ENCODE data around the gene EFEMP1. TPM values are rescaled to one million over a fixed set of nuclear protein-coding genes. Genes with fewer than 3 reads are reported as not detected.
A peak's percentile ranks its signal among the peaks of the same experiment; 100 is the strongest.

The EFEMP1 gene
- total and polyA plus RNA-seq, 2 of the 13 experiments (the other 11 are each of a cell fraction or from before 2014, with no cell fraction given) = not detected

DNA sequence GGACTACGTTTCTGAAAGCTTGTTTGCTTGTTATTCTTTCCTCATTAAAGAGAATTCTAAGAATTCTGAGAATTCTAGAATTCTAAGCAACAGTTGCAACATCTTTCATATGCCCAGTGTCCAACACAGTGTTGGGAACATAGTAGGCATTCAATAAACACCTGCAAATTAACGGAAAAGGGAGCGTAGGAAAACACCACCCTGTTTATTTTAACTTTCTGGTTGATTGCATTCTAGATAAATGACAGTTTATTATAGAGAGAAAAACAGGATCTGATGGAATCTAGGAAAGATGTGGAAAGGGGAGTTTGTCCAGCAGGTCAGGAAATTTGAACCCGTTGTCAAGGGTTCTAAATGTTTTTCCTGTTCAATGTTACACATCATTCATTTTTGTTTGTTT, 24.2 kb upstream of the EFEMP1 start:
- POLR2A ChIA-PET = no interaction called here
- peak; percentile 39; the same call in 1 of the 2 replicates for TF ChIP-seq ZKSCAN1 (IDR thresholded peaks at IDR 0.05; ENCODE audit: low read length)
- TF ChIP-seq MTF1 (CRISPR knock-in tag; IDR thresholded peaks at IDR 0.05) = no peak
- no peak for TF ChIP-seq IRX3 (CRISPR knock-in tag; IDR thresholded peaks at IDR 0.05; ENCODE audit: borderline replicate concordance, low read depth)
- TF ChIP-seq MATR3 (CRISPR knock-in tag; IDR thresholded peaks at IDR 0.05) = no peak
- DNase-seq (ENCODE audit: low spot score) (no peak), ATAC-seq (no peak), FAIRE-seq (no peak)
- WGBS (ENCODE audit: low lambda C conversion rate) = 2% methylated on average over 4 of the region's 4 CpGs
- Histone ChIP-seq H4K20me1 (ENCODE audit: insufficient read depth, low read length) (no peaks in the 10 kb centered on the region), H3K27ac (ENCODE audit: extremely low read length, insufficient read depth, low read length) (no peak overlapping the region), H3K4me2 (ENCODE audit: low read depth, low read length) (no peak overlapping the region), H3K9me3 (ENCODE audit: low read length) (no peaks in the 10 kb centered on the region), H3K9ac (ENCODE audit: insufficient read depth, low read depth, low read length) (no peak overlapping the region), H3K4me1 (ENCODE audit: insufficient read depth, low read length) (no peaks in the 10 kb centered on the region), H3K4me3 (replicated peaks in 1 of 3; ENCODE audit: insufficient read depth in 1 of 3, low read depth in 2 of 3, low read length in 3 of 3) (no peak overlapping the region), H3K27me3 (ENCODE audit: control insufficient read depth in 1 of 2, insufficient read depth in 2 of 2, low read length in 2 of 2) (peaks cover 0 to 3% of the 10 kb centered on the region in 2 experiments; a peak in 1 of 5 replicates), H3K79me2 (ENCODE audit: insufficient read depth, low read length) (no peaks in the 10 kb centered on the region), H3K36me3 (replicated peaks in 1 of 2; ENCODE audit: control insufficient read depth in 1 of 2, insufficient read depth in 2 of 2, low read length in 2 of 2) (no peaks in the 10 kb centered on the region), H2AFZ (ENCODE audit: low read length) (no peak overlapping the region)
- BruUV-seq (replicated peaks) = no TSS peak
- in situ Hi-C loops (cut with HindIII; ENCODE audit: extremely low pct_ligation_motif_present, low pct_unique_long_range_greater_than_20kb) = no loop called here
- CTCF ChIA-PET (ENCODE audit: low intra/inter-chr PET ratio, low total read pairs) = no interaction called here
- intact Hi-C loops (cut with micrococcal nuclease; ENCODE audit: unreplicated experiment) = no loop called here

DNA sequence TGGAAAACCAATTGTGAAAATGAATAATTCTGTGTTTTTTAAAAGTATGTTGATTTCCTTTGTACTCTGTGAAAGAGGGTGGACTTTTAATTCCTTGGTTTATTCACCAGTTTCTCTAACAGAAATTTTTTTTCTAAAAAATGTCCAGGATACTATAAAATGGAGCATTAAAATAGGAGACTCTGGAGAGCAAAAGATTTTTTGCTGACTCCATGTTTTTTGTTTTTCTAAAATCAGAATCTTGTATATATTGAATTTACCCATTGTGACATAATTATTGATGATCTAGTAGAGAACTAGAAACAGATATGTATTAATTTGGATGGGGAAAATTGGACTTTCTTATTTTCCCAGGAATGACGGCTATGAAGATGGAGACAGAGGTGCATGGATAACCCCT, 23.2 kb upstream of the EFEMP1 start:
- 12% methylated on average over 1 of the region's 1 CpG for WGBS (ENCODE audit: low lambda C conversion rate)
- Histone ChIP-seq H3K27me3 (ENCODE audit: control insufficient read depth in 1 of 2, insufficient read depth in 2 of 2, low read length in 2 of 2) (no peaks in the 10 kb centered on the region), H3K9ac (ENCODE audit: insufficient read depth, low read depth, low read length) (no peak overlapping the region), H3K27ac (ENCODE audit: extremely low read length, insufficient read depth, low read length) (no peak overlapping the region), H3K36me3 (replicated peaks in 1 of 2; ENCODE audit: control insufficient read depth in 1 of 2, insufficient read depth in 2 of 2, low read length in 2 of 2) (no peaks in the 10 kb centered on the region), H3K4me1 (ENCODE audit: insufficient read depth, low read length) (no peaks in the 10 kb centered on the region), H3K79me2 (ENCODE audit: insufficient read depth, low read length) (no peaks in the 10 kb centered on the region), H3K4me3 (replicated peaks in 1 of 3; ENCODE audit: insufficient read depth in 1 of 3, low read depth in 2 of 3, low read length in 3 of 3) (no peak overlapping the region), H4K20me1 (ENCODE audit: insufficient read depth, low read length) (no peaks in the 10 kb centered on the region), H3K4me2 (ENCODE audit: low read depth, low read length) (no peak overlapping the region), H3K9me3 (ENCODE audit: low read length) (no peaks in the 10 kb centered on the region), H2AFZ (ENCODE audit: low read length) (no peak overlapping the region)
- ATAC-seq = no peak
- FAIRE-seq = no peak
- peak; percentile 94 for TF ChIP-seq MAFF (IDR thresholded peaks at IDR 0.05; ENCODE audit: low read depth, low read length)
- no peak for TF ChIP-seq NCOR1 (IDR thresholded peaks at IDR 0.05; ENCODE audit: borderline replicate concordance, low read length)
- TF ChIP-seq, protein P1, sequence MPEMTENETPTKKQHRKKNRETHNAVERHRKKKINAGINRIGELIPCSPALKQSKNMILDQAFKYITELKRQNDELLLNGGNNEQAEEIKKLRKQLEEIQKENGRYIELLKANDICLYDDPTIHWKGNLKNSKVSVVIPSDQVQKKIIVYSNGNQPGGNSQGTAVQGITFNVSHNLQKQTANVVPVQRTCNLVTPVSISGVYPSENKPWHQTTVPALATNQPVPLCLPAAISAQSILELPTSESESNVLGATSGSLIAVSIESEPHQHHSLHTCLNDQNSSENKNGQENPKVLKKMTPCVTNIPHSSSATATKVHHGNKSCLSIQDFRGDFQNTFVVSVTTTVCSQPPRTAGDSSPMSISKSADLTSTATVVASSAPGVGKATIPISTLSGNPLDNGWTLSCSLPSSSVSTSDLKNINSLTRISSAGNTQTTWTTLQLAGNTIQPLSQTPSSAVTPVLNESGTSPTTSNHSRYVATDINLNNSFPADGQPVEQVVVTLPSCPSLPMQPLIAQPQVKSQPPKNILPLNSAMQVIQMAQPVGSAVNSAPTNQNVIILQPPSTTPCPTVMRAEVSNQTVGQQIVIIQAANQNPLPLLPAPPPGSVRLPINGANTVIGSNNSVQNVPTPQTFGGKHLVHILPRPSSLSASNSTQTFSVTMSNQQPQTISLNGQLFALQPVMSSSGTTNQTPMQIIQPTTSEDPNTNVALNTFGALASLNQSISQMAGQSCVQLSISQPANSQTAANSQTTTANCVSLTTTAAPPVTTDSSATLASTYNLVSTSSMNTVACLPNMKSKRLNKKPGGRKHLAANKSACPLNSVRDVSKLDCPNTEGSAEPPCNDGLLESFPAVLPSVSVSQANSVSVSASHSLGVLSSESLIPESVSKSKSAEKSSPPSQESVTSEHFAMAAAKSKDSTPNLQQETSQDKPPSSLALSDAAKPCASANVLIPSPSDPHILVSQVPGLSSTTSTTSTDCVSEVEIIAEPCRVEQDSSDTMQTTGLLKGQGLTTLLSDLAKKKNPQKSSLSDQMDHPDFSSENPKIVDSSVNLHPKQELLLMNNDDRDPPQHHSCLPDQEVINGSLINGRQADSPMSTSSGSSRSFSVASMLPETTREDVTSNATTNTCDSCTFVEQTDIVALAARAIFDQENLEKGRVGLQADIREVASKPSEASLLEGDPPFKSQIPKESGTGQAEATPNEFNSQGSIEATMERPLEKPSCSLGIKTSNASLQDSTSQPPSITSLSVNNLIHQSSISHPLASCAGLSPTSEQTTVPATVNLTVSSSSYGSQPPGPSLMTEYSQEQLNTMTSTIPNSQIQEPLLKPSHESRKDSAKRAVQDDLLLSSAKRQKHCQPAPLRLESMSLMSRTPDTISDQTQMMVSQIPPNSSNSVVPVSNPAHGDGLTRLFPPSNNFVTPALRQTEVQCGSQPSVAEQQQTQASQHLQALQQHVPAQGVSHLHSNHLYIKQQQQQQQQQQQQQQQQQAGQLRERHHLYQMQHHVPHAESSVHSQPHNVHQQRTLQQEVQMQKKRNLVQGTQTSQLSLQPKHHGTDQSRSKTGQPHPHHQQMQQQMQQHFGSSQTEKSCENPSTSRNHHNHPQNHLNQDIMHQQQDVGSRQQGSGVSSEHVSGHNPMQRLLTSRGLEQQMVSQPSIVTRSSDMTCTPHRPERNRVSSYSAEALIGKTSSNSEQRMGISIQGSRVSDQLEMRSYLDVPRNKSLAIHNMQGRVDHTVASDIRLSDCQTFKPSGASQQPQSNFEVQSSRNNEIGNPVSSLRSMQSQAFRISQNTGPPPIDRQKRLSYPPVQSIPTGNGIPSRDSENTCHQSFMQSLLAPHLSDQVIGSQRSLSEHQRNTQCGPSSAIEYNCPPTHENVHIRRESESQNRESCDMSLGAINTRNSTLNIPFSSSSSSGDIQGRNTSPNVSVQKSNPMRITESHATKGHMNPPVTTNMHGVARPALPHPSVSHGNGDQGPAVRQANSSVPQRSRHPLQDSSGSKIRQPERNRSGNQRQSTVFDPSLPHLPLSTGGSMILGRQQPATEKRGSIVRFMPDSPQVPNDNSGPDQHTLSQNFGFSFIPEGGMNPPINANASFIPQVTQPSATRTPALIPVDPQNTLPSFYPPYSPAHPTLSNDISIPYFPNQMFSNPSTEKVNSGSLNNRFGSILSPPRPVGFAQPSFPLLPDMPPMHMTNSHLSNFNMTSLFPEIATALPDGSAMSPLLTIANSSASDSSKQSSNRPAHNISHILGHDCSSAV (CRISPR knock-in tag; IDR thresholded peaks at IDR 0.05; ENCODE audit: borderline replicate concordance) = no peak
- TF ChIP-seq MAFK (conservative IDR thresholded peaks at IDR 0.05 in 1 of 2, IDR thresholded peaks at IDR 0.05 in 1 of 2; ENCODE audit: low read length in 2 of 2) = peak; percentile 96 to 97
- TF ChIP-seq ZNF777 (CRISPR knock-in tag; IDR thresholded peaks at IDR 0.05) = no peak
- POLR2A ChIA-PET = no interaction called here
- BruUV-seq (replicated peaks) = no TSS peak
- intact Hi-C loops (cut with micrococcal nuclease; ENCODE audit: unreplicated experiment) = no loop called here
- DNase-seq (ENCODE audit: low spot score) = no peak
- in situ Hi-C loops (cut with HindIII; ENCODE audit: extremely low pct_ligation_motif_present, low pct_unique_long_range_greater_than_20kb) = no loop called here
- CTCF ChIA-PET (ENCODE audit: low intra/inter-chr PET ratio, low total read pairs) = no interaction called here
